ENCODE results near the gene DPEP1.

Gene DPEP1

GRCh38 chr16:89686520-89687091 lies 73.2 kb downstream of the DPEP1 start, which contains the start of gene CDK10:
Gene CDK10, plus strand, starts transcription at chr16:89686689. Its CDS starts 22 bp downstream, at chr16:89686711.
- DNase-seq: peak; percentile 99

- DNase-seq: peak; percentile 86
These were observed 73.9 kb downstream of the DPEP1 start for GRCh38 chr16:89687092-89687940.
